Heart right ventricle (tissue), 16 donors: ENCODE results near the gene BMP4. TPM values are rescaled to one million over a fixed set of nuclear protein-coding genes. Genes with fewer than 3 reads are reported as not detected.
A peak's percentile ranks its signal among the peaks of the same experiment; 100 is the strongest.

Experiments
- ATAC-seq, 8 donors: fragments of 200-7000 bp; cut with Tn5 transposase; one replicate each; pipeline ENCODE4 v1.9.1; 2020; ENCODE audit warnings: mild to moderate bottlenecking in 8 of 8, moderate library complexity in 8 of 8, moderate number of reproducible peaks in 1 of 8
- DNase-seq, 2 donors: peaks; one replicate each; pipeline ENCODE4 v3.0.0-alpha.2; 2020
- H3K27ac ChIP-seq, 10 donors: fragments of 200-600 bp; sonication (generic) in 2 of 10; one replicate each; pipeline versions ENCODE4 v1.5.0 to v1.8.0; 2020 to 2022; ENCODE audit warnings: mild to moderate bottlenecking in 3 of 10
- H3K27me3 ChIP-seq, 7 donors: fragments of 200-600 bp; one replicate each; pipeline ENCODE4 v1.8.0; 2021 to 2022; ENCODE audit warnings: mild to moderate bottlenecking in 2 of 7
- H3K36me3 ChIP-seq, 9 donors: fragments of 200-600 bp; sonication (generic) in 1 of 9; one replicate each; pipeline versions ENCODE4 v1.5.0 to v1.8.0; 2020 to 2022; ENCODE audit warnings: mild to moderate bottlenecking in 2 of 9
- H3K4me1 ChIP-seq, 9 donors: fragments of 200-600 bp; sonication (generic) in 1 of 9; one replicate each; pipeline versions ENCODE4 v1.5.0 to v1.8.0; 2020 to 2022; ENCODE audit warnings: mild to moderate bottlenecking in 4 of 9
- H3K4me3 ChIP-seq, 10 donors: fragments of 200-600 bp; sonication (generic) in 2 of 10; one replicate each; pipeline versions ENCODE4 v1.5.0 to v1.8.0; 2020 to 2022; ENCODE audit warnings: mild to moderate bottlenecking in 7 of 10, moderate library complexity in 2 of 10
- H3K9me3 ChIP-seq, 11 donors: fragments of 200-600 bp in 10 of 11; sonication (generic) in 2 of 11; one replicate each; pipeline versions ENCODE4 v1.5.0 to v1.8.0; 2013 to 2022; ENCODE audit warnings: mild to moderate bottlenecking in 2 of 11, control low read depth in 1 of 11, moderate library complexity in 1 of 11
- WGBS, 2 donors: extraction: QIAGEN DNeasy Blood & Tissue Kit; methylation state at CpG; one replicate each; pipeline ENCODE4 v1.1.7; 2013; ENCODE audit warnings: inconsistent platforms in 1 of 2; 5-methylcytosine and 5-hydroxymethylcytosine counted together
- intact Hi-C, 10 donors: fragments of 100-400 bp; cut with DNase I; formaldehyde crosslinking; loops; one replicate each; pipeline versions ENCODE4 v1.11.1 to v1.14.2; 2022
- polyA plus RNA-seq, 2 donors: library from polyadenylated mRNA; stranded (reverse); fragments of 200-250 nt; gene quantifications; one replicate each; pipeline ENCODE4 v1.2.3, GENCODE V29; 2013
- total RNA-seq, 10 donors: library from RNA; stranded (reverse); fragmentation: NEBNext Ultra II Directional in 3 of 10; extraction: Animal tissue kit (Norgen Biotek cat#: 25700) in 3 of 10; gene quantifications; one replicate each; pipeline versions ENCODE4 v1.2.1 to v1.2.4, GENCODE V29; 2021 to 2023
- TF ChIP-seq, protein P1 (sequence below), 9 donors: fragments of 200-600 bp; sonication (generic) in 2 of 9; IDR thresholded peaks; one replicate each; pipeline versions ENCODE4 v1.5.0 to v1.8.0; 2021 to 2022; ENCODE audit warnings: antibody characterized with exemption in 9 of 9, mild to moderate bottlenecking in 5 of 9, moderate library complexity in 1 of 9
- donor health status: Arrhythmogenic right ventricular cardiomyopathy.
- donor health status: ischemic (EF 13 %, LVEDD 7.1; RV severe dilation, severe dysfunction).
- donor health status: healthy with polysubstance abuse.
- donor health status: DM: no; HTN: yes; CAD: no.
- donor health status: DM: no; HTN: no; CAD: no.
- donor health status: ischemic (EF 25% LVEDD 6.9; RV normal size, moderate dysfunction).
- donor health status: ischemic (EF 25% LVEDD 5.7; RV mildly dilated, moderate dysfunction).
- donor health status: healthy.
- donor health status: DM: yes; HTN: yes; CAD: no.
- donor health status: Ischemic cardiomyopathy.
- donor health status: ischemic (EF 35%, LVEDD 5.7; RV mildly dilated, moderate dysfunction).
- donor health status: nonischemic (EF 11% LVEDD 7.7; RV severe dilation, severe dysfunction).
- donor health status: DM: yes; HTN: yes; CAD: no.
- donor health status: PGD.
- donor health status: ischemic (EF 29% LVEDD 5.4; RV normal size, mild dysfunction).
- donor health status: nonischemic (EF 23%, LVEDD 6.1; RV moderate dilation, normal function).

The BMP4 gene
- total and polyA plus RNA-seq, 12 donors = 4.4 to 10.6 (median 5.4) TPM

DNA sequence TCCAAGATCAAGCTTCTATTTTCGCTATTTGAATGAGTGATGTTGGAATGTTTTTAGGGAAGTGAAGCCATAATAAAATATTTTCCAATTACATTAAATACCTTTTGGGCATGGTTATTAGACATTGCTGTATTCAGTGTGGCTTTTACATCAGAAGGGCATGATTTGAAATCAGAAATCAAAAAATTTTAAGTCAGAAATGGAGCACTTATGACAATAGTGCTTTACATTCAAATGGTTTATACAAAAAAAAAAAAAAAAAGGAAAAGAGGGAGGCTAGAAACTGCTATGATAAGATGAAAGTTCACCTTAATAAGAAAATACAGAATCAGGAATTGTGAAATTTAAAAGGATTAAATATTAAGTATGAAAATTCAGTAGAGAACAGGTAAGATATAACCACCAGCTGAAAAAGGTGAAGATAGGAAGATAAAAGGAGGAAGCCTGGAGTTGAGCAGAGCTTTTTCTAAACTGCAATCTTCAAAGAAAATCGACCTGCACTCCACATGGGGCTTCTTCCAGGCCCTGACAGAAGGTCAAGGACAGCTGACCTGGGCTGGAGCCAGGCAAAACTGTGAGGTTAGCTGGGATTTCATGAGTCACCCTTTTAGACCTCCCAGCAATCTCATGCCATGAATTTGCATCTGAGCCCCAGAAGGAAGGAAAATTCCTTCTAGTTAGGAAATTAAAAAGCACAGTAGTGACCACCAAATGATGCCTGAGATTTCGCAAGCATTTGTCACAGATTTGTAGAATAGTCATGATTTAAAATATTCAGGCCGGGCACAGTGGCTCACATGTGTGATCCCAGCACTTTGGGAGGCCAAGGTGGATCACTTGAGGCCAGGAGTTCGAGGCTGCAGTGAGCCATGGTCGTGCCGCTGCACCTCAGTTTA is 23.4 kb upstream of the BMP4 start:
- Histone ChIP-seq H3K4me1 (peaks cover 0 to 18% (median 6%) of the 10 kb centered on the region in 9 donors), H3K9me3 (peaks cover 0 to 12% (median 7%) of the 10 kb centered on the region in 11 donors), H3K36me3 (no peaks in the 10 kb centered on the region), H3K27me3 (no peaks in the 10 kb centered on the region), H3K4me3 (no peak overlapping the region), H3K27ac (no peak overlapping the region)
- TF ChIP-seq, protein P1, sequence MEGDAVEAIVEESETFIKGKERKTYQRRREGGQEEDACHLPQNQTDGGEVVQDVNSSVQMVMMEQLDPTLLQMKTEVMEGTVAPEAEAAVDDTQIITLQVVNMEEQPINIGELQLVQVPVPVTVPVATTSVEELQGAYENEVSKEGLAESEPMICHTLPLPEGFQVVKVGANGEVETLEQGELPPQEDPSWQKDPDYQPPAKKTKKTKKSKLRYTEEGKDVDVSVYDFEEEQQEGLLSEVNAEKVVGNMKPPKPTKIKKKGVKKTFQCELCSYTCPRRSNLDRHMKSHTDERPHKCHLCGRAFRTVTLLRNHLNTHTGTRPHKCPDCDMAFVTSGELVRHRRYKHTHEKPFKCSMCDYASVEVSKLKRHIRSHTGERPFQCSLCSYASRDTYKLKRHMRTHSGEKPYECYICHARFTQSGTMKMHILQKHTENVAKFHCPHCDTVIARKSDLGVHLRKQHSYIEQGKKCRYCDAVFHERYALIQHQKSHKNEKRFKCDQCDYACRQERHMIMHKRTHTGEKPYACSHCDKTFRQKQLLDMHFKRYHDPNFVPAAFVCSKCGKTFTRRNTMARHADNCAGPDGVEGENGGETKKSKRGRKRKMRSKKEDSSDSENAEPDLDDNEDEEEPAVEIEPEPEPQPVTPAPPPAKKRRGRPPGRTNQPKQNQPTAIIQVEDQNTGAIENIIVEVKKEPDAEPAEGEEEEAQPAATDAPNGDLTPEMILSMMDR (IDR thresholded peaks at IDR 0.05) = no peak
- DNase-seq (peak in 1 of 2 donors; percentile 25), ATAC-seq (peak in 3 of 8 donors; percentile 27 to 51 (median 40))
- intact Hi-C loops = no loop called here
- WGBS, 2 donors = 82 to 89% methylated on average over 7 of the region's 7 CpGs

DNA sequence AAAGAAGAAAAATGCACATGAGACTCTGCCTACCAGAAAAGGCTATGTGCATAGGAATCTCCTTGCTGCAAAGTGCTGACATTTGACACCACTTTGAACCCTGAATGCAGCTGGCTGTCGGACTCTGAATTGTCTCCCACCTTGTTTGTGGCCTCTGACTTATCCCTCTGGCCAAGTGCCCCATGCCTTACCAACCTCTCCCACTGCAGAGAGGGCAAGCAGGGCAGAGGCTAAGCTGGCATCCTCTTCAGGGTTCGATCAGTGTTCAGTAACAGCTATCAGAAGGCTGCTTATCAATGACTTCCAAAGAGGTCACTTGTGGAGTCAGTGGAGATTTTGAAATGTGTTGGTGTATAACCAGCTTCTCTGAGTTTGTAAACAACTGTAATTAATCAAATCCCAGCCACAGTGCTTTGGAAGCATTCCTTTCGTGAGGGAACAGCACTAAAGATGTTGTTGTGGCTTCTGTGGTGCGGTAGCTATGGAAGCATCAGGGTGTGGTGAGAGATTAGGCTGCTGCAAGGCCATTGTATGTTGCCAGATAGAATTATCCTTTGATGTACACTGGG is 22.6 kb upstream of the BMP4 start:
- intact Hi-C loops = no loop called here
- no peak overlapping the region for H3K27ac ChIP-seq
- no peaks in the 10 kb centered on the region for H3K27me3 ChIP-seq
- H3K9me3 ChIP-seq = peaks cover 0 to 4% (median under 1%) of the 10 kb centered on the region in 11 donors
- H3K36me3 ChIP-seq = no peaks in the 10 kb centered on the region
- WGBS, 2 donors = 35 to 47% methylated on average over 4 of the region's 4 CpGs
- peak in 6 of 8 donors; percentile 48 to 93 (median 71) for ATAC-seq
- TF ChIP-seq, protein P1 (IDR thresholded peaks at IDR 0.05) = no peak
- H3K4me3 ChIP-seq = no peak overlapping the region
- H3K4me1 ChIP-seq = peaks cover 0 to 18% (median 6%) of the 10 kb centered on the region in 9 donors
- DNase-seq = no peak

DNA sequence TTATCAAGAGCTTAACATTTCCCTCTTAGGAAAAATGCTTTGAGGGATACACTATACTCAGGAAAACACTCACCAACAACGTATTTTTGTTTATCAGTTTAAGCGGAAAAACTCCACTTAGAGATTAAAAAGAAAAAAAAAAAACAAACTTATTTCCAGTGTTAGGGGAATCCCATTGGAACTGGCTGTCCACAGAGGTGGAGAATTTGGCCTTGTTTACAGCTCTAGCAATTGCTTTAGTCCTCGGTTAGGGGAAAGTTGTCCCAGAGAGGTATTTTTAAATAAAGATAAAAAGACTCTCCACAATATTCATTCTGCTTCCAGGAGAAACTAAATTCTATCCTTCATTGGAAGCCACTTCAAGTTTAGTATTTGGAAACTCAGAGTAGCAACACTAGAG is 21.6 kb upstream of the BMP4 start:
- Histone ChIP-seq H3K4me1 (peaks cover 0 to 18% (median 6%) of the 10 kb centered on the region in 9 donors), H3K36me3 (no peaks in the 10 kb centered on the region), H3K9me3 (no peaks in the 10 kb centered on the region), H3K27ac (no peak overlapping the region), H3K27me3 (no peaks in the 10 kb centered on the region), H3K4me3 (no peak overlapping the region)
- intact Hi-C loops = no loop called here
- ATAC-seq (peak in 2 of 8 donors; percentile 43 to 53), DNase-seq (no peak)
- WGBS, 2 donors = 31 to 45% methylated on average over 3 of the region's 3 CpGs
- TF ChIP-seq, protein P1 (IDR thresholded peaks at IDR 0.05) = no peak

DNA sequence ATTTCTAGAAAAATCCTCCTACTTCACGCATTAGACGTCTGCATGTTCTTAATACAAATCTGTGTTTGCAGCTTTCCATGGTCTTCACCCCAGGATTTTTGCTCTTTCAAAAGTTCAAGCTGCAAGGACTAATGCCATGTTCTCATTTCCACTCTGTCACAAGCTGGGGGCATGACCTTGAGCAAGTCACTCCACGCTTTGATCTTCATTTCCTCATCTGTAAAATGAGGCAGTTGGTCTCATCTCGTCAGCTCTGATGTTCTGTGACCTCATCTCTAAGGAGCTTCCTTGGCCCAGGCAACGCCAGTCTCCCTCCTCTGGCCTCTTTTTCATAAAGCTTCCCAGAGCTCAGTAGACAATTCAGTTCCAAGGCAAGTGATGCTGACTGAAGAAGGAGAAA is 18.8 kb upstream of the BMP4 start:
- Histone ChIP-seq H3K4me3 (no peak overlapping the region), H3K27ac (no peak overlapping the region), H3K27me3 (no peaks in the 10 kb centered on the region), H3K4me1 (peaks cover 0 to 18% (median 6%) of the 10 kb centered on the region in 9 donors), H3K9me3 (no peaks in the 10 kb centered on the region), H3K36me3 (no peaks in the 10 kb centered on the region)
- ATAC-seq (no peak), DNase-seq (no peak)
- WGBS, 2 donors = 82 to 86% methylated on average over 5 of the region's 5 CpGs
- TF ChIP-seq, protein P1 (IDR thresholded peaks at IDR 0.05) = no peak
- intact Hi-C loops = no loop called here
